ENCODE data around the gene DPPA5.
A peak's percentile ranks its signal among the peaks of the same experiment; 100 is the strongest.
"Not testable (repeated sequence)": the region's sequence is repeated elsewhere in the genome, so short reads cannot be mapped to it uniquely, and the experiment has no call there.

DPPA5 gene

GRCh38 chr6:73353636-73354593, at the start of gene DPPA5:
Gene DPPA5 (minus strand): TSS chr6:73354276. CDS start chr6:73354225, 51 bp downstream.
- DNase-seq, result no peak

- no peak for DNase-seq
Measured at GRCh38 chr6:73400656-73401055, 46.6 kb upstream of the DPPA5 start.

GRCh38 chr6:73395875-73396274, 41.8 kb upstream of the DPPA5 start:
- DNase-seq, result no peak

GRCh38 chr6:73394577-73395354, 40.7 kb upstream of the DPPA5 start, which contains the start of gene DDX43:
Gene DDX43 (plus strand): TSS chr6:73394828. CDS start chr6:73394906, 78 bp downstream.
- peak; percentile 39 for DNase-seq

GRCh38 chr6:73393278-73393677, 39.2 kb upstream of the DPPA5 start:
- DNase-seq, result no peak

GRCh38 chr6:73392188-73392587, 38.1 kb upstream of the DPPA5 start:
- DNase-seq, result not testable (repeated sequence)

- DNase-seq, result no peak
Measured at GRCh38 chr6:73391675-73392074, 37.6 kb upstream of the DPPA5 start.

- DNase-seq, result no peak
Measured at GRCh38 chr6:73389854-73390253, 35.8 kb upstream of the DPPA5 start.

GRCh38 chr6:73388800-73389512, 34.9 kb upstream of the DPPA5 start:
- DNase-seq, result peak; percentile 78

- DNase-seq, result no peak
Measured at GRCh38 chr6:73388433-73388799, 34.3 kb upstream of the DPPA5 start.

GRCh38 chr6:73382462-73383113, 28.5 kb upstream of the DPPA5 start:
- DNase-seq, result no peak

GRCh38 chr6:73381531-73381930, 27.5 kb upstream of the DPPA5 start:
- DNase-seq, result not testable (repeated sequence)

- DNase-seq, result no peak
Measured at GRCh38 chr6:73377225-73377624, 23.1 kb upstream of the DPPA5 start.

GRCh38 chr6:73375216-73375615, 21.1 kb upstream of the DPPA5 start:
- DNase-seq, result no peak

GRCh38 chr6:73372516-73372915, 18.4 kb upstream of the DPPA5 start:
- no peak for DNase-seq

- DNase-seq, result no peak
Measured at GRCh38 chr6:73371984-73372383, 17.9 kb upstream of the DPPA5 start.

- no peak for DNase-seq
Measured at GRCh38 chr6:73369563-73369962, 15.5 kb upstream of the DPPA5 start, which contains the start of gene OOEP. Gene OOEP (minus strand): TSS chr6:73369897. CDS start chr6:73369792, 105 bp downstream.

GRCh38 chr6:73369157-73369556, 15.1 kb upstream of the DPPA5 start:
- no peak for DNase-seq

GRCh38 chr6:73368675-73369074, 14.6 kb upstream of the DPPA5 start:
- no peak for DNase-seq

- no peak for DNase-seq
Measured at GRCh38 chr6:73367761-73368355, 13.8 kb upstream of the DPPA5 start.

- DNase-seq, result no peak
Measured at GRCh38 chr6:73364549-73364948, 10.5 kb upstream of the DPPA5 start.

- DNase-seq, result no peak
Measured at GRCh38 chr6:73364121-73364520, 10.0 kb upstream of the DPPA5 start.

Measured in activated CD4-positive, alpha-beta T cell treated with anti-CD3 and anti-CD28 coated beads, Interleukin-2, Interleukin-6, amounts not matched to agents 100 ng/mL and 50 ng/mL, durations not matched to agents 16 hours and 8 hours (primary cell).